Effector CD4-positive, alpha-beta T cell (primary cell): Measurements from ENCODE around the gene FOXN3.

Experiments
- DNase-seq: peaks from one replicate; pipeline ENCODE4 v3.0.0-alpha.2; 2020

FOXN3 gene

GRCh38 chr14:89430391-89431236 lies 13.6 kb upstream of the FOXN3 start:
- peak; percentile 25 for DNase-seq

- DNase-seq = no peak
Measured at GRCh38 chr14:89429199-89430181, 12.5 kb upstream of the FOXN3 start.

DNA sequence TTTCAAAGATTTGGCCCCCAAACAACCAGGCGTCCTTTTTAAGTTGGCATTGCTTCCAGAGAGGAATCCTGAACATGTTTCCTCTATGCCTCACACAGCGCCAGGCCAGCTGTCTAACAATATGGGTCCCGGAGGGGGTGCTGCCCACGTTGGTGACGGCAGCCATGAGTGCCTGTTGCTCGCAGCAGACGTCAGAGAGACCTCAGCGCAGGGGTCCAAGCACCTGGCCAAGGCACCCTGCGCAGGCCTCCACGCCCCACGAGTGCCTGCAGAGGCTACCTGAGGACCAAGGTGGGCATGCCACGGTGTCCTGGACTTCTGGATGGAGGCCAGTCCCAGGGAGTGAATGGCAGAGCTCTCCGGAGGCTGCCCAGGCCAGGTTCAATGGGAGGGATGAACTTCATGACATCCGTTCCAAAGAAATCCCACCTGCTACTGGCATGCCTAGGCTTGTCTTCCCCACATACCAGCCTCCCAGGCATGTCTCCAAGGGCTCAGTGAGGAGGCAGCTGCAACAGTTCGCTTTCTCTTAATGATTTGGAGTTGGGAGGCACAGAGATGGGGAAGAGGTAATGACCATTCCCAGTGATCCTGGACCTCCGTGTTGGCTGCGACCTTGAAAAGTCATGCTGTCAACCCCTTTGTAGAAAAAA lies 11.6 kb upstream of the FOXN3 start:
- no peak for DNase-seq

DNA sequence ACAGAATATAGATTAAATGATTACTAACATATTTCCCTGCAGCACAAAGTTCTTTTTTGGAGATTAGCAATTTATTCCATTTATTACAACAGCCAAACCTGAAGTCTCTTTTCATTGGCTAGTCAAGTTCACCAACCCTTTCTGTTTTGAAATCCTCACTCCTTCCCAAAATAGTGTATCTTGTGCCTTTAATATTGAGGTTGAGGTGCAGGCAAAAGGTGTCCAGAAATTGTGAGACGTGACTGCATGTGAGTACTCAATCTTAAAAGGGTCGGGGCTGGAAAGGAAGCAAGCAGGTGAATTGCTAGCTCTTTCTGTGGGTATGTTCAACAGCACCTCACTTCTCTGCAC lies 11.1 kb upstream of the FOXN3 start:
- no peak for DNase-seq

DNA sequence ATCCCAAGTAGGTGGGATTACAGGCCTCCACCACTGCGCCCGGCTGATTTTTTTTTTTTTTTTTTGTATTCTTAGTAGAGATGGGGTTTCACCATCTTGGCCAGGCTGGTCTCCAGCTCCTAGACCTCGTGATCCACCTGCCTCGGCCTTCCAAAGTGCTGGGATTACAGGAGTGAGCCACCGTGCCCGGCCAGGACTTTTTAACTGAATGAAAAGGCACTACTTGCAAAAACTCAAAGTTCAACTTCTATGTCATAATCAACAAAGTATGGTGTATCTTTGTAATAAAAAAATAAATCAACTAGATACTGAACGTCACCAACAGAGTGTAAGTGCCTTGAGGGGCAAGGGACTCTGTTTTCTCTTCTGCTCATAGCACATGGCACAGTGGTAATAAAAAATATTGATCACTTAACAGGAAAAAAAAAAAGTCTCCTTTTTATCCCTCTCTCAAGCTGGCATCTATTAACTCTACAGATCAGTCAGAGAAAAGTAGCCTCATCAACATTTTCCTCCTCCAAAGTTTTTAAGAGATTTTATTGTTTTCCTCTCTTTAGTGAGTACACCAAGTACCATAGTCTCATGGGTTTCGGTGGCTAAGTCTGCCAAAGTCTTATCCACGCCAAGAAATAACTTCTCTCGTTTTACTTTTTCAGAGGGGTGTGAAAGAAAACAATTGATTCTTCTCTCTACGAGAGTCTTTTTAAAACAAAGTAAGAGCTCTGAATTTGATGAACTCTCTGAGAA lies 10.6 kb upstream of the FOXN3 start:
- no peak for DNase-seq

GRCh38 chr14:89425931-89426330 lies 8.9 kb upstream of the FOXN3 start:
- no peak for DNase-seq

DNA sequence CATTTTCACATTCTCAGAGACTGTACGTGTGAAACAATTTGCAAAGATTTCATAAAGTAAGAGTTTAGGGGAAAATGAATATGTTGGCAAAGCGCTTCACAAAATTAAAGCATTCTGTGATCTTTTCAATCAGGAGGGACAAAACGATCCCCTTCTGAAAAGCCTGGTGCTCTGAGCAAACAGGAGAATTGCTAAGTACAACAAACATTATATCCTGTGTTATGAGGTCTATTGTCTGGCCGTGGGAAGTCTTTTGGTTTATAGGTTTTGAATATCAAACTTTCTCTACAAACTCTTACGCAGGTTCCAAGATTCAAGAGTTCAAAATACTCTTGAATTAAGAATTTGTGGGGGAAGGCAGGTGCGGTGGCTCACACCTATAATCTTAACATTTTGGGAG lies 7.2 kb upstream of the FOXN3 start:
- DNase-seq = no peak

DNA sequence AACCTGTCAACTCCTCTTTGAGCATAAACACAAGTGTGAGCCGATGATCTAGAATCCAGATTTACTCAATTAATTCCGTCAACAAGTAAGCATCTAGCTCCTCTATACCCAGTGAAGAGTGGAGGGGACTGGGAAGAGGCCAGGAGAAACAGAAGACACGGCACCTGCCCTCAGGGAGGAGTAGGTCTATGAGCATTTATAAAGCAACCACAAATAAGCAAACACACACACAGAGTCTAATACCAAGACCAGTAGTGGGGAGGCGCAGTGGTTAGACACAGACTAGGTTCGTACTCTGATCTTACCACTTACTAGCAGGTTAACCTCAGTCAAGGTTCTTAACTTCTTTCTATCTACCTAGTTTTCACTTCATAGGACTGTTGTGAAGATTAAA lies 5.9 kb upstream of the FOXN3 start:
- no peak for DNase-seq

- no peak for DNase-seq
Measured at GRCh38 chr14:89422181-89422951, 5.3 kb upstream of the FOXN3 start.

GRCh38 chr14:89420502-89420901 lies 3.5 kb upstream of the FOXN3 start:
- DNase-seq = no peak

DNA sequence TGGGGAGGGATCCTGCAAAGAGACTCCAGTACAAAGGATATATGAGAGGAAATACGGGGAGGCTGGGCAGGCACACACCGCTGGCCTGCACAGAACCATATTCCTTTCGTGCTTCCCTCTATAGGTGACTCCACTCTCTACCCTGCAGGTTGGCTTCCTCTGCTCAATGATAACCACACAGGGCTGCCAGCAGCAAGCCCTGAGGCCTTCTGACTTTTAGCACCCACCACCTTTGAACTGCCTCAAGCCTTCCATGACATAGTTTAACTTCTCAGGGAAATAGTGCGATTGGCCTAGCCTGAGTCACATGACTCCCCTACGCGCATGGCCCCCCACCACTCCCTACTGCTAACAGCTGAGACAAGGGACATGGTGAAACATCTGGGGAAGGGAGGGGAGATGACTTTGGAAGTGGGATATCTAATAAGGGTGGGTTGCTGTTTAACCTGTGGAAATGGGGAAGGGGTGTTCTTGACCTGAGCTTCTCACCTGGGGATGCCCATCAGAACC lies 3.0 kb upstream of the FOXN3 start:
- DNase-seq = no peak

GRCh38 chr14:89418976-89419375 lies 1.9 kb upstream of the FOXN3 start:
- DNase-seq = no peak

DNA sequence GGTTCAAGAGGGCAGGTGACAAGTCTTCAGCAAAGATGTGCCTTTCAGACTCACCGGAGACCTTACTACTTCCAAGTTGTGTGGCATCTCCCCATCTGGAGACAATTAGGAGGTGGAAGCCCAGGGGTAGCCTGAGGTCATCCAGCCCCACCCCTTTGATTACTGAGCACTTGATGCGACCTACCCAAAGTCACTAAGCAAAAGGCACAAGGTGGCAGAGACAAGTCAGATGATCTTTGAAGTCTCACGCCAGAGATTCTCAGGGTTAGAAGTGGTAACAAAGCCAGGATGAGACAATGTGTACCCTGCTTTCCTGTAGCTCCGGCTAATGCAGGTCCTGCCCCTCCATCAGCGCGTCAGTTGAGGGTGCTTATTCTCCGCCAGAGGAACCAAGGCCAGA lies 1.4 kb upstream of the FOXN3 start:
- no peak for DNase-seq

GRCh38 chr14:89417465-89418225 lies 612 bp upstream of the FOXN3 start:
- DNase-seq = peak; percentile 50

DNA sequence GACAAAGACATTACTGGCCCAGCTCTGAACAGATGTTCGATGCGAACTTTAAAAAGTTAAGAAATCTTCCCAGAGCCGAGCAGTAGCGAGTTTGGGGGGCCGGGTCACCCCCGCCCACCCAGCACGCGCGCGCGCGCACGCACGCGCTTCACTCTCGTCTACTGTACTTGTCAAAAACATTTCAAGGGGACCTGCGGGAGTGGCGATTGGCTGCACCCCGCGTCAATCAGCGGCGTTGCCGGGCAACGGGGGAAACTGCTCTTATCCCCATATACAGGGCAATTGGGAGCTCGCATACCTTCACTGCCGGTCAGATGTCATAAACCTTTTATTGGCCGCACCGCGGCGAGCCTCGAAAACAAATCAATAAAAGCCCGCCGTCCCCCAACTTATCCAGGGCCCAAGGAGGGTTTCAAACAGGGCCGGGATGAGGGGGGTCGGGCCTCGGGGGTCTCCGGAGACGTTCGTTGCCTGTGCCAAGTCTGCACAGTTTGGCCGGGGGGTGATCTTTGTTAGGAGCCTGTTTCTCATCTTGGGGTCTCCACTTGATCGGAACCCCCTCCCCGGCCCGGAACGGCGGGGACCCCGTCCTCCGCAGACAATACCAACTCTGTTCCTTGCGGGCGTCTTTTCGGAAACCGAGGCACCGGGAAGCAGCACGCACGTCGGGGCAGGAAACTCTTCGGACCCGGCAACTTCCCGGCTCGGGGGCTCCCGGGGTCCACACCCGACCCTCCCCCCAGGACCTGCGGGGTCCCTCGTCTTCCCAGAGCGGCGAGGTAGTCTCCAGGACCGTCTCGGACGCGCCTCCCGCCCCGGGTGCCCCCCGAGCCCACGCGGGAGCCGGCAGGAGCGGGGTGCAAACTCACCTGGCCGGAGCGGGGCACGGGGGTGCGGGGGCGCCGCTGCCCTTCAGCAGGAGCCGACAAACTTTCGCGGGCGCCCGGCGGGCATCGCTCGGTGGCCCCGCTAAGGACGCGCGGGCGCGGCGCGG lies 734 bp downstream of the FOXN3 start:
- peak; percentile 98 for DNase-seq

DNA sequence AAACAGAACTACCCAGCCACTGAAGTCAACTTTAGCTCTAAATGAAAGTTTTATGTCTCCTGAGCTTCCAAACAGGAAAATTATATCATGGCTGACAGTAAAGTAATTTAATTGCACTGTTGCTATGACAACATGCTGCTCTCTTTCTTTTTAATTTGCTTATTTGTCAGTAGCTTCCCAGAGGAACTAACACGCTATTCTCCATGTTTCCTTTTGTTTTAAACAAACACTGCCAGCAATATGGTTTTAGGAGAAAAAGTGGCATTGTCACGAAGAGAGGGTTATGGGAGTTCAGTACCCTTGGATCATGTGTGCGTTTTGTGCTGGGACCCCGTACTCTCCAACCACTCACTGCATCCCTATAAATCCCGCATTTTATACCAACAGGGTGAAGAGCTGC lies 1.9 kb downstream of the FOXN3 start:
- no peak for DNase-seq

- DNase-seq = no peak
Measured at GRCh38 chr14:89411976-89412375, 5.1 kb downstream of the FOXN3 start.

- DNase-seq = no peak
Measured at GRCh38 chr14:89409961-89410360, 7.1 kb downstream of the FOXN3 start.

- DNase-seq = no peak
Measured at GRCh38 chr14:89408907-89409700, 7.9 kb downstream of the FOXN3 start.
